Measurements from ENCODE around the gene CISD1. TPM values are rescaled to one million over a fixed set of nuclear protein-coding genes. Genes with fewer than 3 reads are reported as not detected.
"Not testable (repeated sequence)": the region's sequence is repeated elsewhere in the genome, so short reads cannot be mapped to it uniquely, and the experiment has no call there.

CISD1 gene
- total RNA-seq, 2 experiments from 2014 or later = 23.9 to 25.8 TPM

- no peak for ATAC-seq (ENCODE audit: low read depth)
- H3K4me1 Mint-ChIP-seq = peaks cover 8% of the 10 kb centered on the region
- H3K27ac Mint-ChIP-seq = no peak overlapping the region
- peaks cover 24% of the 10 kb centered on the region for H3K9me3 Mint-ChIP-seq
- POLR2A ChIA-PET = no interaction called here
- H3K4me3 Mint-ChIP-seq = no peak overlapping the region
- H3K27me3 Mint-ChIP-seq = no peaks in the 10 kb centered on the region
- DNase-seq = no peak
- H3K36me3 Mint-ChIP-seq = peaks cover 39% of the 10 kb centered on the region
Observed at GRCh38 chr10:58253184-58253583, 15.8 kb upstream of the CISD1 start.

- Mint-ChIP-seq H3K4me1 (peaks cover 8% of the 10 kb centered on the region), H3K9me3 (peaks cover 21% of the 10 kb centered on the region), H3K27ac (no peak overlapping the region), H3K27me3 (no peaks in the 10 kb centered on the region), H3K36me3 (peaks cover 41% of the 10 kb centered on the region), H3K4me3 (no peak overlapping the region)
- DNase-seq = no peak
- no peak for ATAC-seq (ENCODE audit: low read depth)
- POLR2A ChIA-PET = no interaction called here
Observed at GRCh38 chr10:58254644-58255043, 14.3 kb upstream of the CISD1 start.

DNA sequence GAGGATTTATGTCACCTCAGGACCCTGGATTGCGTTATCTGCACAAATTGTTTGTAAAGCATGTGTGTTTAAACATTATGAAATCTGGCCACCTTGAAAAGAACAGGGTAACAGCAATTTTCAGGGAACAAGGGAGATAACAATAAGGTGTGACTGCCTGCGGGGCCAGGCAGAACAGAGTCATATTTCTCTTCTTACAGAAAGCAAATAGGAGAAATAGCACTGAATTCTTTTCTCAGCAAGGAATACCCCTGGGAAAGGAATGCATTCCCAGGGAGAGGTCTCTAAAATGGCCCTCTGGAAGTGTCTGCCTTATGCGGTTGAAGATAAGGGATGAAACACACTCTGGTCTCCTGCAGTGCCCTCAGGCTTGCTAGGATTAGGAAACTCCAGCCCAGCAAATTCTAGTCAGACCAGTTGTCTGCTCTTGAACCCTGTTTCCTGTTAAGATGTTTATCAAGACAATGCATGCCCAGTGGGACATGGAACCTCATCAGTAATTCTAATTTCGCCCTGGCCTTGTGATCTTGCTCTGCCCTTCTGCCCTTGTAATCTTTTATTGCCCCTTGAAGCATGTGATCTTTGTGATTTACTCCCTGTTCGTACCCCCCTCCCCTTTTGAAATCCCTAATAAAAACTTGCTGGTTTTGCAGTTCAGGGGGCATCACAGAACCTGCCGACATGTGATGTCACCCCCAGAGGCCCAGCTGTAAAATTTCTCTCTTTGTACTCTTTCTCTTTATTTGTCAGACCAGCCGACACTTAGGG is 12.8 kb upstream of the CISD1 start:
- not testable (repeated sequence) for H3K4me1 Mint-ChIP-seq

GRCh38 chr10:58258977-58259692 is 9.8 kb upstream of the CISD1 start:
- Mint-ChIP-seq H3K4me3 (no peak overlapping the region), H3K27ac (no peak overlapping the region), H3K4me1 (peaks cover 18% of the 10 kb centered on the region), H3K27me3 (no peaks in the 10 kb centered on the region), H3K9me3 (peaks cover 14% of the 10 kb centered on the region), H3K36me3 (peaks cover 32% of the 10 kb centered on the region)
- no peak for DNase-seq
- POLR2A ChIA-PET = no interaction called here
- no peak for ATAC-seq (ENCODE audit: low read depth)

More for the DNA sequence above, 12.8 kb upstream of the CISD1 start:
- H3K4me3 Mint-ChIP-seq; DNase-seq; POLR2A ChIA-PET; H3K27me3 Mint-ChIP-seq; ATAC-seq (ENCODE audit: low read depth); H3K27ac Mint-ChIP-seq: not testable (repeated sequence)
- Mint-ChIP-seq H3K9me3 (peaks cover 21% of the 10 kb centered on the region), H3K36me3 (peaks cover 40% of the 10 kb centered on the region)

- H3K36me3 Mint-ChIP-seq = peaks cover 22% of the 10 kb centered on the region
- no peak overlapping the region for H3K27ac Mint-ChIP-seq
- peaks cover 6% of the 10 kb centered on the region for H3K9me3 Mint-ChIP-seq
- POLR2A ChIA-PET = no interaction called here
- no peak for ATAC-seq (ENCODE audit: low read depth)
- H3K27me3 Mint-ChIP-seq = no peaks in the 10 kb centered on the region
- no peak overlapping the region for H3K4me3 Mint-ChIP-seq
- peaks cover 27% of the 10 kb centered on the region for H3K4me1 Mint-ChIP-seq
- DNase-seq = no peak
Observed at GRCh38 chr10:58260334-58260733, 8.6 kb upstream of the CISD1 start.

- no peak for DNase-seq
- H3K4me3 Mint-ChIP-seq = no peak overlapping the region
Observed at GRCh38 chr10:58262766-58263165, 6.2 kb upstream of the CISD1 start.

GRCh38 chr10:58264780-58265179 is 4.2 kb upstream of the CISD1 start:
- H3K27ac Mint-ChIP-seq = peak overlapping the region; percentile 44
- H3K9me3 Mint-ChIP-seq = no peaks in the 10 kb centered on the region
- ATAC-seq (ENCODE audit: low read depth) (no peak), DNase-seq (no peak)
- no peaks in the 10 kb centered on the region for H3K27me3 Mint-ChIP-seq
- POLR2A ChIA-PET = no interaction called here
- peaks cover 30% of the 10 kb centered on the region for H3K4me1 Mint-ChIP-seq
- H3K36me3 Mint-ChIP-seq = peaks cover 3% of the 10 kb centered on the region
- H3K4me3 Mint-ChIP-seq = peak overlapping the region; percentile 93

More at GRCh38 chr10:58262766-58263165, 6.2 kb upstream of the CISD1 start:
- POLR2A ChIA-PET = no interaction called here
- peaks cover 11% of the 10 kb centered on the region for H3K36me3 Mint-ChIP-seq
- peaks cover 29% of the 10 kb centered on the region for H3K4me1 Mint-ChIP-seq
- ATAC-seq (ENCODE audit: low read depth) = no peak
- H3K9me3 Mint-ChIP-seq = no peaks in the 10 kb centered on the region
- no peak overlapping the region for H3K27ac Mint-ChIP-seq
- H3K27me3 Mint-ChIP-seq = no peaks in the 10 kb centered on the region

GRCh38 chr10:58265249-58265648 is 3.7 kb upstream of the CISD1 start:
- POLR2A ChIA-PET = no interaction called here
- H3K4me1 Mint-ChIP-seq = peaks cover 30% of the 10 kb centered on the region
- H3K9me3 Mint-ChIP-seq = no peaks in the 10 kb centered on the region
- peak overlapping the region; percentile 93 for H3K4me3 Mint-ChIP-seq
- peak overlapping the region; percentile 40 for H3K27ac Mint-ChIP-seq
- ATAC-seq (ENCODE audit: low read depth) (no peak), DNase-seq (no peak)
- H3K27me3 Mint-ChIP-seq = no peaks in the 10 kb centered on the region
- H3K36me3 Mint-ChIP-seq = peaks cover 3% of the 10 kb centered on the region

- DNase-seq (no peak), ATAC-seq (ENCODE audit: low read depth) (no peak)
- Mint-ChIP-seq H3K27me3 (no peaks in the 10 kb centered on the region), H3K27ac (peak overlapping the region; percentile 97), H3K4me3 (peak overlapping the region; percentile 93), H3K4me1 (peaks cover 34% of the 10 kb centered on the region), H3K9me3 (no peaks in the 10 kb centered on the region), H3K36me3 (peaks cover 3% of the 10 kb centered on the region)
- POLR2A ChIA-PET = no interaction called here
Observed at GRCh38 chr10:58266003-58266825, 2.7 kb upstream of the CISD1 start.

- Mint-ChIP-seq H3K36me3 (peaks cover 4% of the 10 kb centered on the region), H3K4me3 (peak overlapping the region; percentile 93), H3K4me1 (peaks cover 37% of the 10 kb centered on the region), H3K9me3 (no peaks in the 10 kb centered on the region), H3K27me3 (no peaks in the 10 kb centered on the region), H3K27ac (peak overlapping the region; percentile 97)
- POLR2A ChIA-PET = interaction anchor here (2.1 to 2.6 kb wide), 2 partner anchors 68 to 118 kb away, joined by 7 to 18 read pairs; partner anchors contain the start of genes TFAM and UBE2D1
- DNase-seq (peak; percentile 64), ATAC-seq (ENCODE audit: low read depth) (peak; percentile 1)
Observed at GRCh38 chr10:58266826-58267712, 1.9 kb upstream of the CISD1 start.

DNA sequence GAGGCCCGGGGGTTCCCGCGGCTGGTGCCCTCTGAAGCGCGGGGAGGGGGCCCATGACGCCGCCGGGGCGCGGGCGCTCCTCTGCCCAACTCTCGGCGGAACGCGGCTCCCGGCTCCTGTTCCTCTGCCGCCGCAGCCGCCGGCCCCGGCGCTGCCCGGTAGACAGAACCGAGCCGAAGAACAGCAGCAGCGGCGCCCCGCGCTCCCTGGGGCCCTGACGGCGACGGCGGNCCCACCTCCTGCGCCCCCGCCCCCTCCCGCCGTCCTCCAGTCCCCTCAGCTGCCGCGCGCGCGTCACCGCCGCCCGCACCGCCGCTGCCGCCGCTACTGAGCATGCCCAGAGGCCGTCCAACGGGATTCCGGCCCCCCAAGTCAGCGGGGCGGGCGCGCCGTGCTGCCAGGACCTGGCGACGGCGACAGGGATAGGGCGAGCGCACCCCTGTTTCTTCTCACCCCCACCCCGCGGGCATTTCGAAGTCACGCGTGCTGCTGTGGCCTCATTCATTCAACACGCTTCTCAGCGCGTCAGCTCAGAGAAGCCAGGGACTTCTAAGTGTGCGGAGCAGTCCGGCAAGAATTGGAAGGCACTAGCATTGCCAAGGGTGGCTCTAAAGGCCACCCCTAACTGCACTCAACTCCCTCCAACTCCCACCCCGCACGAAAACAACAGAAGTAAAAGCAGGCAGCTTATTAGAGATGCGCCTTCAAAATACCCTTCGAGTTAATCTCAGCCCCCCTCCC is 1.1 kb upstream of the CISD1 start, which contains the start of gene IPMK:
TSS of gene IPMK (minus strand) at position 182 of the 741 bp plus-strand sequence. CDS start 283 bp downstream, outside the sequence.
- DNase-seq (peak; percentile 96), ATAC-seq (ENCODE audit: low read depth) (peak; percentile 76)
- Mint-ChIP-seq H3K36me3 (peaks cover 4% of the 10 kb centered on the region), H3K27me3 (no peaks in the 10 kb centered on the region), H3K9me3 (no peaks in the 10 kb centered on the region), H3K4me1 (peaks cover 31% of the 10 kb centered on the region), H3K4me3 (peak within 1 kb of the TSS; percentile 93), H3K27ac (peak within 1 kb of the TSS; percentile 97)
- POLR2A ChIA-PET = interaction anchor here (1.3 to 2.6 kb wide), 5 partner anchors 23 to 117 kb away, joined by 3 to 18 read pairs (median 5); partner anchors contain the start of genes TFAM and UBE2D1

Data from activated naive CD8-positive, alpha-beta T cell treated with anti-CD3 and anti-CD28 coated beads, Interleukin-2, amount 10 ng/mL, durations not matched to agents 7 days and 5 days (primary cell).